HG02970 (cell line): ENCODE results near the gene CHCHD10.

ENCODE experiments used
- ATAC-seq: cut with Tn5 transposase; IDR thresholded peaks from one replicate; pipeline ENCODE4 v1.9.1; 2021; ENCODE audit warnings: mild to moderate bottlenecking, moderate library complexity, moderate number of reproducible peaks; ENCODE audit not compliant: unreplicated experiment, low FRiP score

Gene CHCHD10

DNA sequence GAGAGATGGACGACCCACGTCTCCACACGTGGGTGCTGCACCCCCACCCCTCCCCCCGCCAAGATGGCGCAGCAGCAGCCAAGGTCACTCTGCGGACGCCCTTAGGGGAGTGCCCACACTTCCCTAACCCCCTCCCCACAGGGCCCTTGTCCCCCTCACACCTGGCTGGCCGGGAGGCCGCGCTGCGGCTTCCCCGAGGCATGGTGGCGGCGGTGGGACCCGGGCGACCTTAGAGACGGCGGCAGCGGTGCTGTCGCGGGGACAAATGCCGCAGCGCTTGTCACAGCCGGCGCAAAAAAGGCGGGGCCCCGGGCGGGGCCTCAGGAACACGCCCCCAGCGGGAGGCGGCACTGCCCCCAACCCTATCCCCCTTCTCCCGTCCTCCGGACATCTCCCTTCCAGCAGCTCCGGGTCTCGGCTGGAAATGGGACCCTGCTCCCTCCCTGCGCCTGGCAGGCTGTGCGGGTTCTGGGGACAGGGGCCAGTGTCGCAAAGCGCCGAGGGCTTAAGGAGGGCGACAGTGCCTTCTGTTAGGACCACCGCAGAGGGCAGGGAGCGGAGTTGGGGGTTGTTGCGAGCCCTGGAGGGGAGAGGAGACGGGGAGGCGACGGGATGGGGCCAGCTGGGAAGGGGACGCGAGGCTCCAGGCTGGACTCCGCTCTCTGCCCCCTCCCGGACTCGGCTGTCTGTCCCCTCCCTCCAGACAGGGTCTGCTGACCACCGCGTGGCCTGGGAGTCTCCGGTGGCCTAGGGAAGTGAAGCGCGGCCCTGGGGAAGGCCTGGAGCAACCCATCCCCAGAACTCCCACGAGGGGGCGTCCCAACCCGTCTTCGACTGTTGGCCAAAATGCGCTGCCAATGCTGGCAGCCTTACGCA is at the start of gene CHCHD10:
Gene CHCHD10 (minus strand): TSS at position 300 of the 876 bp plus-strand sequence. CDS start 98 bp downstream, at position 202.
- ATAC-seq: no peak

- no peak for ATAC-seq
These were observed 49.4 kb upstream of the CHCHD10 start for GRCh38 chr22:23817146-23817545.

DNA sequence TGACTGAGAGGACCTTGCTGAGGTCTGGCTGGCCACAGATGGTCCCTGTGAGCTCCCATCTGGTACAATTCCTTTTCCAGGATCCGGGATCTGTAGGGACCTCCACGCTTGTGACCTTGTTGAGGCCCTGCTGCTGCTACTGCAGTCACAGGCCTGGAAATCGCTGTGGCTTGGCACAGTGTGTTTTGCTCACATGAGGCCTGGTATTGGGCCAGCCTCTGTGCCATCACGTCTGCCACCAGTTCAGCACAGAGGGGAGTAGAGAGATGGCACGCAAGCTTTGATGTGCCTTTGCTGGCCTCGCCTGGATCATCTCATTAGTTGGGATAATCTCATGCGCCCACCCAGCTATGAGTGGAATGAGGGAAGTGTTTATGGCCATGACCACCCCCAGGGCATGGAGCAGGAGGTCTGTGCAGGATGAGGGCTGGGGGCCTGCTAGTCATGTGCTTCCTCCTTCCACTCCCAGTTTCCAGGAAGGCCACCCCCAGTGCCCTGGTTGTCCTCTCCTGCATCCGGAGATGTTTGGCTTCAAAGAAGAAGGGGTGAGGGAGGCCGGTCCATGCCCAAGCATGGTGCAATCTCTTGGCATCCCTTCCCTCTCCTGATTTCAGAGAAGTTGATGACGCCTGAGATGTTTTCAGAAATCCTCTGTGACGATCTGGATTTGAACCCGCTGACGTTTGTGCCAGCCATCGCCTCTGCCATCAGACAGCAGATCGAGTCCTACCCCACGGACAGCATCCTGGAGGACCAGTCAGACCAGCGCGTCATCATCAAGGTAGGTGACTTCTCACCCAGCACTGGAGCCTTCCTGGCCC is 48.6 kb upstream of the CHCHD10 start:
- no peak for ATAC-seq

DNA sequence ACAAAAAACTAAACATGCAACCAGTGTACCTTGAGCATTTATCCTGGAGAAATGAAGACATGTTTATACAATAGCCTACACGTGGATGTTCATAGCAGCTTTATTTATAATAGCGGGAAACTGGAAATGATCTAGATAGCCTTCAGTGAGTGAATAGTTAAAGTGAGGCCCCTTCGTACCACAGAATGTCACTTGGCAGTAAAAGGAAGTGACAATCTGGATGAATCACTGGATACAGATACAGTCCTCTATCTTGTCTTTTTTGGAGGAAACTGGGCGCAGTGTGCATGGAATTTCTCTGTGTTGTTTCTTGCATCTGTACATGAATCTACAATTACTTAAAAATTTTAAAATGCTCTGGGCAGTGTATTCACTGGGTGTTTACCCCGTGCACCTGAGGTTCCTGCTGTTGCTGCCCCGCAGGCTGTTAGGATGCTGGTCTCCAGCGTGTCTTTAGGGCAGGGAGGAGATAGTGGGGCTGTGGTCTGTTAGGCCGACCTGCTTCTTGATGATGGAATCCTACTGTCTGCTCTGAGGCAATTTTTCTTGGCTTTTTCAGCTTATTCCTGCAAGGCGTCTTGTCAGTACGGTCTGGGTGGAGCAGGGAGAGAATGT is 47.9 kb upstream of the CHCHD10 start:
- ATAC-seq: no peak

GRCh38 chr22:23812378-23812777 is 44.6 kb upstream of the CHCHD10 start:
- no peak for ATAC-seq

GRCh38 chr22:23806837-23807236 is 39.1 kb upstream of the CHCHD10 start:
- ATAC-seq: no peak

- no peak for ATAC-seq
These were observed 37.1 kb upstream of the CHCHD10 start for GRCh38 chr22:23804781-23805291.

- no peak for ATAC-seq
These were observed 35.4 kb upstream of the CHCHD10 start for GRCh38 chr22:23803001-23803819.

DNA sequence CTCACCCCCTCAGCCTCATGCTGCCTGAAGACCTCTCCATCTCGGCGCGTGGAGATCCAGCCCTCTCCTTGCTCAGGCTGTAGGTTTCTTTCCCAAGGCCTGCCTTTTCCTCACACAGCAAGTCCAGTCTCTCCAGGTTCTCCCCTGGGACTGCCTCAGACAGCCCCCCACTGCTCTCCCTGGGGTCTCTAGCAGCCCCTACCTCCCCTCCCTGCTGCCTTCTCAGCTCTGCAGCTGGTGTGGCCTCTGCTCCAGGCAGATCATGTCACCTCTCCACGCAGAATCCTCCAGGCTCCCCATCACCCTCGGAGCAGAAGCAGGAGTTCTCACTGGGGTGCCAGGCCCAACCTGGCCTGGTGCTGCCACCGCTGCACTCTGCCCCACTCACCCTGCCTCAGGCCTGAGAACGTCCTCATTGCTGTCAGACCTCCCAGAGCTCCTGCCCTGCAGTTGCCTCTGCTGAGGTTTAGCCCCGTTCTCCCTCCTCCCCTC is 34.2 kb upstream of the CHCHD10 start:
- no peak for ATAC-seq

- no peak for ATAC-seq
These were observed 33.6 kb upstream of the CHCHD10 start for GRCh38 chr22:23801238-23801821.

- ATAC-seq: no peak
These were observed 32.8 kb upstream of the CHCHD10 start for GRCh38 chr22:23800297-23801237.

GRCh38 chr22:23796461-23796860 is 28.7 kb upstream of the CHCHD10 start:
- no peak for ATAC-seq

- ATAC-seq: no peak
These were observed 25.6 kb upstream of the CHCHD10 start for GRCh38 chr22:23793326-23793725.

DNA sequence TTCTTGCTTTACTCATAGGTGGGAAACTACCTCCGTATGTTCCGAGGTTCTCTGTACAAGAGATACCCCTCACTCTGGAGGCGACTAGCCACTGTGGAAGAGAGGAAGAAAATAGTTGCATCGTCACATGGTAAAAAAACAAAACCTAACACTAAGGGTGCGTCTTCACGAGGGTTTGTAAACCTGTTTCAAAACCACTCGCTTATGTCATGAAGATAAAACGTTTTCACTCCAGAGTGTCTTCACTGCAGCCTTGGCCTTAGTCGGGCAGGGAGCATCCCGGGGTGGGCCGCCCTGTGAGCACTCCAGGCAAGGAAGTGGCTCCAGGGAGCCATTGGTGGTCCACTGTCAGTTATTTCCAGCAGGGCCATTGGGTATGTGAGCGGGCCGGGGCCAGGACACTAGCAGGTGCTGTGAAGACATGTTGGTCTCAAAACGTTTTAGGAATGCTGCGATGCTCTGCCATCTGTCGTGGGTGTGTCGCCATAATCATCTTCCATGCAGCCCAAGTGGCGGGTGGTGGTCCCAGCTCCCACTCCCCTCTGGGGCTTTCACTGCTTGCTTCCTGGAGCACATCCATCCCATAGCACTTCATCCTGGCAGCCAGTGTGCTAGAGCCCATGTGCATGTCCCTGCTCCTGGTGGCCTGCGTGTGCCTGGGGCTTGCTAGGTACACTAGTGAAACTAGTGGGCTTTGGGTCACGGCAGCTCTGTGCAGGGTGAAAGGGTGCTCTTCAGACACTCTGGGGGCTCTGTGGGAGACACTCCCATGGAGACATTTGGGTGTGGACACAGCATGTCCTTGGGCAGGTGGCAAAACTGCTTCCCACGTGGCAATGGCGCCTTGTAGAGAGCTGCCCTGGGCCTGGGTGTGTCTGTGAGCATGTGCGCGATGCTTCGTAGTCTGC is 24.2 kb upstream of the CHCHD10 start:
- ATAC-seq: no peak

- ATAC-seq: no peak
These were observed 23.3 kb upstream of the CHCHD10 start for GRCh38 chr22:23790819-23791737.

DNA sequence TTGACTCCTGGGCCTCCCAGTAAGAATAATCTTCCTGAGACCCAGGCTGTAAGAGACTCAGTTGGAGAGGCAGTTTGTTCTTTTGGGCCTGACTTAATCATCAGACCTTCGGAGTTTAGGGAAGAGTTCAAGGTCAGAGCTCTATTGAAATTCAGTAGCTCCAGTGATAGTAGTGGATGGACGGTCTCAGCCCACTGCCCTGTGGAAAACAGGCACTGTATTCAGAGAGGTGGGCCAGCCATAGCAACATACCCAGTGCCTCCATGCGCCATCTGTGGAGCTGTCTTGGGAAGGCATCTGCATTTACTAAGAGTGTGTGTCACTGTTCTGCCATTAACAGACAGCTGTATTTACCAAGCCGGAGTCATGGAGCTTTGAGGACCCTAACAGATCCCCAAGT is 21.9 kb upstream of the CHCHD10 start:
- no peak for ATAC-seq
